DND-41 (cell line): ENCODE measurements around the gene DOC2A.
A peak's percentile ranks its signal among the peaks of the same experiment; 100 is the strongest.

Source experiments
- ATAC-seq: fragments of 200-7000 bp; cut with Tn5 transposase; 3 replicates; pipeline ENCODE4 v1.9.1; 2021; ENCODE audit warnings: low read depth; ENCODE audit not compliant: insufficient read depth
- DNase-seq: peaks from one replicate; pipeline ENCODE4 v3.0.0-alpha.2; 2020
- H2AFZ ChIP-seq: 2 replicates; pipeline ENCODE4 v1.6.0; 2012; ENCODE audit warnings: low read depth, low read length
- H3K27ac ChIP-seq: 2 replicates; pipeline ENCODE4 v1.5.1; 2012; ENCODE audit warnings: low read length, inconsistent platforms
- H3K27me3 ChIP-seq: fragments of 200-600 bp; sonication (generic); 2 replicates; pipeline ENCODE4 v1.6.0; 2012; ENCODE audit warnings: low read length, mild to moderate bottlenecking, inconsistent platforms; ENCODE audit not compliant: insufficient read depth, poor library complexity
- H3K36me3 ChIP-seq: 2 replicates; pipeline ENCODE4 v1.5.1; 2012; ENCODE audit warnings: low read length, inconsistent platforms; ENCODE audit not compliant: insufficient read depth
- H3K4me1 ChIP-seq: 2 replicates; pipeline ENCODE4 v1.5.1; 2012; ENCODE audit warnings: mild to moderate bottlenecking, low read length; ENCODE audit not compliant: insufficient read depth
- H3K4me2 ChIP-seq: 2 replicates; pipeline ENCODE4 v1.6.0; 2012; ENCODE audit warnings: mild to moderate bottlenecking, moderate library complexity, low read length, inconsistent platforms; ENCODE audit not compliant: insufficient read depth
- H3K4me3 ChIP-seq, 2 experiments: fragments of 200-600 bp in 1 of 2; shearing (Covaris generic) in 1 of 2; 2 replicates each; pipeline ENCODE4 v1.5.1; 2012 to 2016; ENCODE audit warnings: inconsistent platforms in 2 of 2, low read length in 2 of 2, mild to moderate bottlenecking in 2 of 2, low read depth in 1 of 2, moderate library complexity in 1 of 2
- H3K79me2 ChIP-seq: 2 replicates; pipeline ENCODE4 v1.6.0; 2012; ENCODE audit warnings: low read length, inconsistent platforms; ENCODE audit not compliant: insufficient read depth
- H3K9ac ChIP-seq: 2 replicates; pipeline ENCODE4 v1.6.0; 2012; ENCODE audit warnings: low read depth, mild to moderate bottlenecking, inconsistent platforms, low read length, moderate library complexity
- H3K9me3 ChIP-seq: 2 replicates; pipeline ENCODE4 v1.5.1; 2012; ENCODE audit warnings: low read length, moderate library complexity, mild to moderate bottlenecking, inconsistent platforms; ENCODE audit not compliant: insufficient read depth, severe bottlenecking
- H4K20me1 ChIP-seq: 2 replicates; pipeline ENCODE4 v1.6.0; 2012; ENCODE audit warnings: low read length; ENCODE audit not compliant: insufficient read depth
- CTCF ChIP-seq: IDR thresholded peaks from 2 replicates; pipeline ENCODE4 v1.5.1; 2012; ENCODE audit warnings: borderline replicate concordance, low read length, moderate library complexity, mild to moderate bottlenecking; ENCODE audit not compliant: poor library complexity, severe bottlenecking; ENCODE audit errors: extremely low read depth
- EZH2 ChIP-seq: IDR thresholded peaks from 3 replicates; pipeline ENCODE4 v1.6.1; 2012; ENCODE audit warnings: borderline replicate concordance, low read depth, mild to moderate bottlenecking, moderate library complexity, low read length, inconsistent platforms; ENCODE audit not compliant: severe bottlenecking

Gene DOC2A

GRCh38 chr16:30051518-30051917 is 40.7 kb upstream of the DOC2A start:
- H3K27me3 ChIP-seq: no peaks in the 10 kb centered on the region
- H3K4me1 ChIP-seq: peaks cover 32% of the 10 kb centered on the region
- H3K4me2 ChIP-seq: peak overlapping the region; percentile 97
- peak overlapping the region; percentile 83 for H3K9ac ChIP-seq
- no peak for ATAC-seq
- peak overlapping the region; percentile 51 for H3K27ac ChIP-seq
- H4K20me1 ChIP-seq: no peaks in the 10 kb centered on the region
- H3K4me3 ChIP-seq: peak overlapping the region in 1 of 2 experiments; percentile 87; a peak in 2 of 4 replicates
- H3K36me3 ChIP-seq: no peaks in the 10 kb centered on the region; the same call in 1 of the 2 replicates
- no peak overlapping the region for H2AFZ ChIP-seq
- DNase-seq: no peak
- peaks cover 18% of the 10 kb centered on the region for H3K79me2 ChIP-seq
- H3K9me3 ChIP-seq: no peaks in the 10 kb centered on the region
- no peak for TF ChIP-seq EZH2
- TF ChIP-seq CTCF: no peak

GRCh38 chr16:30049871-30050270 is 39.0 kb upstream of the DOC2A start:
- H3K79me2 ChIP-seq: peaks cover 18% of the 10 kb centered on the region
- no peak for TF ChIP-seq EZH2
- no peak for TF ChIP-seq CTCF
- no peaks in the 10 kb centered on the region for H3K9me3 ChIP-seq
- H3K9ac ChIP-seq: no peak overlapping the region
- H3K27ac ChIP-seq: no peak overlapping the region
- peaks cover 27% of the 10 kb centered on the region for H3K4me1 ChIP-seq
- no peak for ATAC-seq
- H4K20me1 ChIP-seq: no peaks in the 10 kb centered on the region
- no peak overlapping the region for H2AFZ ChIP-seq
- H3K36me3 ChIP-seq: no peaks in the 10 kb centered on the region; the same call in 1 of the 2 replicates
- H3K27me3 ChIP-seq: no peaks in the 10 kb centered on the region
- DNase-seq: no peak
- no peak overlapping the region for H3K4me2 ChIP-seq
- H3K4me3 ChIP-seq: no peak overlapping the region

GRCh38 chr16:30046588-30046987 is 35.8 kb upstream of the DOC2A start:
- no peak for DNase-seq
- no peak for ATAC-seq
- H3K79me2 ChIP-seq: peaks cover under 1% of the 10 kb centered on the region
- H2AFZ ChIP-seq: no peak overlapping the region
- no peak overlapping the region for H3K9ac ChIP-seq
- H3K27ac ChIP-seq: no peak overlapping the region
- H3K4me2 ChIP-seq: no peak overlapping the region
- peaks cover 2% of the 10 kb centered on the region for H3K4me1 ChIP-seq
- no peaks in the 10 kb centered on the region for H3K9me3 ChIP-seq
- H3K36me3 ChIP-seq: no peaks in the 10 kb centered on the region
- TF ChIP-seq EZH2: no peak
- no peak for TF ChIP-seq CTCF
- no peak overlapping the region for H3K4me3 ChIP-seq
- no peaks in the 10 kb centered on the region for H3K27me3 ChIP-seq
- no peaks in the 10 kb centered on the region for H4K20me1 ChIP-seq

- Histone ChIP-seq H3K4me3 (no peak overlapping the region), H3K27me3 (no peaks in the 10 kb centered on the region), H4K20me1 (no peaks in the 10 kb centered on the region), H3K4me2 (no peak overlapping the region), H3K4me1 (no peaks in the 10 kb centered on the region), H3K27ac (no peak overlapping the region), H3K36me3 (no peaks in the 10 kb centered on the region), H2AFZ (no peak overlapping the region), H3K9me3 (no peaks in the 10 kb centered on the region), H3K79me2 (no peaks in the 10 kb centered on the region), H3K9ac (no peak overlapping the region)
- no peak for ATAC-seq
- TF ChIP-seq EZH2 (no peak), CTCF (no peak)
- DNase-seq: no peak
These were observed 35.4 kb upstream of the DOC2A start for GRCh38 chr16:30046178-30046577.
